ENCODE results near the gene TIAM2.

TIAM2 gene

DNA sequence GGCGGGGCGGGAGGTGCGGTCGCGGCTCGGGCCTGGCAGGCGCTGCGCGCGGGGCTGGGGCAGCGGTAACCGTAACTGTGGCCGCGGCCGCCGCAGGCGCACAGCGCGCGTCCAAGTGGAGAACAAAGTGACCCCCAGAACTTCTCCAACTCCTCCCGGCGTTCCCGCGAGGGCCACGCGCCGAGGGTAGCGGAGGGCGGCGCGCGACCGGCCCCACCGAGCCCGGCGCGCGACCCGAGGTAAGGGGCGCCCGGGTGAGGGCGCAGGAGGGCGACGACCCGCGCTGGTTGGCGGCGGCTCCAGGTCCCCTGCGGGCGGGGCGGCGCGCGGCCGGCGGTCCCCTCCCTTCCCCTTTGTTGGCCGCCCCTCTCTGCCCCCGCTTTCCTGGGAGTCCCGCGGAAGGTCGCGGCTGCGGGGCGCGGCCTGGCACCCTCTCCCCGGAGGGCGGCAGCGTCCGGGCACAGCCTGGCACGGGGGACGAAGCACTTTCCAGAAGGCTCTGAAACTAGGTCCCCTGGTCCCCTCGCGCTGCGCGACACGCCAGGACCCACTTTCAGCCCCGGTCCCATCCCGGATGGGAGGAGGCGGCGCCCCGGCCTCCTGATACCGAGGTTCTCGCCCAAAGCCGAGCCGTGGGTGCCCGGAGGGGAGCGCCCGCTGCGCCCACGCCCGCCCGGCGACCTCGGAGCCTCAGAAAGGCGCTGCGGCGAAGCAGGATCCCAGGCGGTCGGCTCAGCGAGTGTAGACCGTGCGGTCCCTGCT is at the start of gene TIAM2:
TSS of gene TIAM2 (plus strand) at position 62 of the 762 bp plus-strand sequence. CDS start 133,909 bp downstream, outside the sequence.
- H3K27me3 ChIP-seq: peaks cover 61% of the 10 kb centered on the region
- H3K36me3 ChIP-seq: no peaks in the 10 kb centered on the region
- H3K9me3 ChIP-seq: no peaks in the 10 kb centered on the region
- TF ChIP-seq, protein P1, sequence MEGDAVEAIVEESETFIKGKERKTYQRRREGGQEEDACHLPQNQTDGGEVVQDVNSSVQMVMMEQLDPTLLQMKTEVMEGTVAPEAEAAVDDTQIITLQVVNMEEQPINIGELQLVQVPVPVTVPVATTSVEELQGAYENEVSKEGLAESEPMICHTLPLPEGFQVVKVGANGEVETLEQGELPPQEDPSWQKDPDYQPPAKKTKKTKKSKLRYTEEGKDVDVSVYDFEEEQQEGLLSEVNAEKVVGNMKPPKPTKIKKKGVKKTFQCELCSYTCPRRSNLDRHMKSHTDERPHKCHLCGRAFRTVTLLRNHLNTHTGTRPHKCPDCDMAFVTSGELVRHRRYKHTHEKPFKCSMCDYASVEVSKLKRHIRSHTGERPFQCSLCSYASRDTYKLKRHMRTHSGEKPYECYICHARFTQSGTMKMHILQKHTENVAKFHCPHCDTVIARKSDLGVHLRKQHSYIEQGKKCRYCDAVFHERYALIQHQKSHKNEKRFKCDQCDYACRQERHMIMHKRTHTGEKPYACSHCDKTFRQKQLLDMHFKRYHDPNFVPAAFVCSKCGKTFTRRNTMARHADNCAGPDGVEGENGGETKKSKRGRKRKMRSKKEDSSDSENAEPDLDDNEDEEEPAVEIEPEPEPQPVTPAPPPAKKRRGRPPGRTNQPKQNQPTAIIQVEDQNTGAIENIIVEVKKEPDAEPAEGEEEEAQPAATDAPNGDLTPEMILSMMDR (IDR thresholded peaks at IDR 0.05): no peak
- no peak within 1 kb of the TSS for H3K27ac ChIP-seq
- no peak within 1 kb of the TSS for H3K4me3 ChIP-seq (ENCODE audit: low read depth in 1 of 2, low read length in 1 of 2)
- peaks cover 2 to 6% of the 10 kb centered on the region in 2 experiments for H3K4me1 ChIP-seq (ENCODE audit: control insufficient read depth in 1 of 2, insufficient read depth in 1 of 2, low read depth in 1 of 2, low read length in 1 of 2)

- Histone ChIP-seq H3K9me3 (no peaks in the 10 kb centered on the region), H3K36me3 (no peaks in the 10 kb centered on the region), H3K4me1 (ENCODE audit: control insufficient read depth in 1 of 2, insufficient read depth in 1 of 2, low read depth in 1 of 2, low read length in 1 of 2) (peaks cover 0 to 2% of the 10 kb centered on the region in 2 experiments), H3K4me3 (ENCODE audit: low read depth in 1 of 2, low read length in 1 of 2) (no peak overlapping the region), H3K27ac (no peak overlapping the region), H3K27me3 (no peaks in the 10 kb centered on the region)
- TF ChIP-seq, protein P1 (IDR thresholded peaks at IDR 0.05): no peak
These were observed 44.2 kb upstream of the TIAM2 start for GRCh38 chr6:154950979-154951344.

DNA sequence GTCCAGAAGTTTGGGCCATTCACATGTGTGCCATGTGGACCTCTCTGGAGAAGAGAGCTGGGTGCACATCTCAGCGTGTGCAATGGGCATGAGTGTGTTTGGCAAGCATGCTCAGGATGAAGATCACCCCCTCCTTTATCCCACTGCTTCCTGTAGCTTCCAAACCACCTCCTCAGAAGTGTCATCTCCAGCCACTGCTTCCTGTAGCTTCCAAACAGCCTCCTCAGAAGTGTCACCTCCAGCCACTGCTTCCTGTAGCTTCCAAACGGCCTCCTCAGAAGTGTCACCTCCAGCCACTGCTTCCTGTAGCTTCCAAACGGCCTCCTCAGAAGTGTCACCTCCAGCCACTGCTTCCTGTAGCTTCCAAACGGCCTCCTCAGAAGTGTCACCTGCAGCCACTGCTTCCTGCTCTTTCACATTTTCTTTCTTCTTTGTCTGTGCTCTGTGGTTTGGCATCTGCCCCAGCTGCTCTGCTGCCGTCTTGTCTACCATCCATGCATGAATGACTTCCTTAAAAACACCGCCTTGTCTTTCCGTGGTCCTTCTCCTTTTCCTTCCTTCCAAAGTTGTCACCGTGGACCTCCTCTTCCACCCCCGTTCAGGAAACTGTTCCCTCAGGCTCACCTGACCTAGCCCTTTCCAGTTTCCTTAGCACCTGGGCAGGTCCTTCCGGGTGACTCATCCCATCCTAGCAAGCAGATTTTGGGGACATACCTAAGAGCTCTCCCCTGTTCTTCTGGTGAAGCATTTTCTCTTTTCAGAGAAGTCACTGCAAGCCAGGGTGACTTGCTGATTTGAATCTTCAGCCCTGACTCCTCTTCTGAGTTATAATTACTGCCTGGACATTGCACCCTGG is 43.5 kb upstream of the TIAM2 start:
- Histone ChIP-seq H3K36me3 (no peaks in the 10 kb centered on the region), H3K4me3 (ENCODE audit: low read depth in 1 of 2, low read length in 1 of 2) (no peak overlapping the region), H3K4me1 (ENCODE audit: control insufficient read depth in 1 of 2, insufficient read depth in 1 of 2, low read depth in 1 of 2, low read length in 1 of 2) (peaks cover 0 to 2% of the 10 kb centered on the region in 2 experiments), H3K9me3 (no peaks in the 10 kb centered on the region), H3K27ac (no peak overlapping the region), H3K27me3 (no peaks in the 10 kb centered on the region)
- TF ChIP-seq, protein P1 (IDR thresholded peaks at IDR 0.05): no peak

- Histone ChIP-seq H3K4me1 (ENCODE audit: control insufficient read depth in 1 of 2, insufficient read depth in 1 of 2, low read depth in 1 of 2, low read length in 1 of 2) (peaks cover 0 to 2% of the 10 kb centered on the region in 2 experiments), H3K36me3 (no peaks in the 10 kb centered on the region), H3K9me3 (no peaks in the 10 kb centered on the region), H3K4me3 (ENCODE audit: low read depth in 1 of 2, low read length in 1 of 2) (no peak overlapping the region), H3K27me3 (no peaks in the 10 kb centered on the region), H3K27ac (no peak overlapping the region)
- TF ChIP-seq, protein P1 (IDR thresholded peaks at IDR 0.05): no peak
These were observed 41.5 kb upstream of the TIAM2 start for GRCh38 chr6:154953644-154954043.

DNA sequence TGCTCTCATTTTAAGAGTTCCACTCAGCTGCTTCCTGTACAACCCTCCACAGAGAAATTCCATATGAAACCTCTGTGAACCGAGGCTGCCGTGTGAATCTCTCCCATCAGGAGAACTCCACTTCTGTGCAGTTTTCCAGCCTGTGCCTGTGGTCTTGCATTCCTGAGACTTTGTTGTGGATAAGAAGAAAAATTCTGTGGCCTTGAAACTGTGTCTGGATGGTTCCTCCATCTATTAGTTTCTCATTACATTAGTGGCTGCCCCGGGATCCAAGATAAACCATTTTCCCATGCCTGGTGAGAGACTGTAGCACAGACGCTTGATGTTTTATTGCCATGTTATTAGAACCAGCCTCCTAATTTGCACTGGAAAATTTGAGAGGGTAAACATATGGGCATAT is 40.8 kb upstream of the TIAM2 start:
- Histone ChIP-seq H3K4me3 (ENCODE audit: low read depth in 1 of 2, low read length in 1 of 2) (no peak overlapping the region), H3K27me3 (no peaks in the 10 kb centered on the region), H3K27ac (no peak overlapping the region), H3K9me3 (no peaks in the 10 kb centered on the region), H3K4me1 (ENCODE audit: control insufficient read depth in 1 of 2, insufficient read depth in 1 of 2, low read depth in 1 of 2, low read length in 1 of 2) (peaks cover 0 to 2% of the 10 kb centered on the region in 2 experiments), H3K36me3 (no peaks in the 10 kb centered on the region)
- TF ChIP-seq, protein P1 (IDR thresholded peaks at IDR 0.05): no peak

Data from neutrophil (primary cell).